ENCODE measurements around the gene TMC1. TPM values are rescaled to one million over a fixed set of nuclear protein-coding genes. Genes with fewer than 3 reads are reported as not detected.

TMC1 gene
- total RNA-seq, 2 donors from 2014 or later = not detected

GRCh38 chr9:72615931-72616330, 94.5 kb downstream of the TMC1 start:
- Mint-ChIP-seq H3K4me1 (no peaks in the 10 kb centered on the region), H3K36me3 (ENCODE audit: low read depth) (peaks cover 2% of the 10 kb centered on the region), H3K27ac (no peak overlapping the region), H3K27me3 (no peaks in the 10 kb centered on the region), H3K4me3 (no peak overlapping the region)
- no peaks in the 10 kb centered on the region for H3K9me3 ChIP-seq (ENCODE audit: control insufficient read depth, low read length, poor library complexity, severe bottlenecking)
- no peak for ATAC-seq
- no peak for DNase-seq

DNA sequence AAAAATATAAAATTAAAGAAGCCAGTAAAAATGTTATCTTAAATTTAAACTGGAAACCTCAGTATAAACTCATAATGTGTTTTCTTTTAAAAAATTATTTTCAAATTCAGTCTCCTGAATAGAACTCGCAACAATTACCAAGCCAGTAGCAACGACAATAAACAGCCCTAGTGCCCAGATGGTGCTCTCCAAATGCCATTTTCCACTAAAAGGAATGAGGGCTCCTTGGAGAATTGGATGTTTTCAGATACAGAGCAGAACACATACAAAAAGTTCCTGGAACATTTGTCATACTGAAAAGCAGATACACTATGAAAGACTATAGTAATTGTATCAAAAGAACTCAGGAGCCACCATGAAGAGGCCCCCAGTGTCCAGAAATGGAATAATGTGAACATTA, 97.4 kb downstream of the TMC1 start:
- ATAC-seq = no peak

GRCh38 chr9:72622186-72622585, 100.8 kb downstream of the TMC1 start:
- no peaks in the 10 kb centered on the region for H3K27me3 Mint-ChIP-seq
- H3K27ac Mint-ChIP-seq = no peak overlapping the region
- H3K4me3 Mint-ChIP-seq = no peak overlapping the region
- ATAC-seq (no peak), DNase-seq (no peak)
- peaks cover 2% of the 10 kb centered on the region for H3K4me1 Mint-ChIP-seq
- no peaks in the 10 kb centered on the region for H3K9me3 ChIP-seq (ENCODE audit: control insufficient read depth, low read length, poor library complexity, severe bottlenecking)
- no peaks in the 10 kb centered on the region for H3K36me3 Mint-ChIP-seq (ENCODE audit: low read depth)

More for the DNA sequence above, 97.4 kb downstream of the TMC1 start:
- Mint-ChIP-seq H3K36me3 (ENCODE audit: low read depth) (no peaks in the 10 kb centered on the region), H3K4me3 (no peak overlapping the region), H3K27me3 (no peaks in the 10 kb centered on the region), H3K27ac (no peak overlapping the region), H3K4me1 (no peaks in the 10 kb centered on the region)
- no peak for DNase-seq
- H3K9me3 ChIP-seq (ENCODE audit: control insufficient read depth, low read length, poor library complexity, severe bottlenecking) = no peaks in the 10 kb centered on the region

GRCh38 chr9:72623156-72623555, 101.7 kb downstream of the TMC1 start:
- H3K9me3 ChIP-seq (ENCODE audit: control insufficient read depth, low read length, poor library complexity, severe bottlenecking) = no peaks in the 10 kb centered on the region
- H3K27me3 Mint-ChIP-seq = no peaks in the 10 kb centered on the region
- no peak overlapping the region for H3K27ac Mint-ChIP-seq
- no peaks in the 10 kb centered on the region for H3K36me3 Mint-ChIP-seq (ENCODE audit: low read depth)
- no peak for ATAC-seq
- peaks cover 2% of the 10 kb centered on the region for H3K4me1 Mint-ChIP-seq
- no peak overlapping the region for H3K4me3 Mint-ChIP-seq
- no peak for DNase-seq

GRCh38 chr9:72627147-72627546, 105.7 kb downstream of the TMC1 start:
- no peaks in the 10 kb centered on the region for H3K9me3 ChIP-seq (ENCODE audit: control insufficient read depth, low read length, poor library complexity, severe bottlenecking)
- Mint-ChIP-seq H3K36me3 (ENCODE audit: low read depth) (no peaks in the 10 kb centered on the region), H3K4me1 (peaks cover 2% of the 10 kb centered on the region), H3K4me3 (no peak overlapping the region), H3K27ac (no peak overlapping the region), H3K27me3 (no peaks in the 10 kb centered on the region)
- DNase-seq (no peak), ATAC-seq (no peak)

GRCh38 chr9:72627956-72628540, 106.6 kb downstream of the TMC1 start:
- Mint-ChIP-seq H3K4me1 (peaks cover 2% of the 10 kb centered on the region), H3K36me3 (ENCODE audit: low read depth) (no peaks in the 10 kb centered on the region), H3K4me3 (no peak overlapping the region)

DNA sequence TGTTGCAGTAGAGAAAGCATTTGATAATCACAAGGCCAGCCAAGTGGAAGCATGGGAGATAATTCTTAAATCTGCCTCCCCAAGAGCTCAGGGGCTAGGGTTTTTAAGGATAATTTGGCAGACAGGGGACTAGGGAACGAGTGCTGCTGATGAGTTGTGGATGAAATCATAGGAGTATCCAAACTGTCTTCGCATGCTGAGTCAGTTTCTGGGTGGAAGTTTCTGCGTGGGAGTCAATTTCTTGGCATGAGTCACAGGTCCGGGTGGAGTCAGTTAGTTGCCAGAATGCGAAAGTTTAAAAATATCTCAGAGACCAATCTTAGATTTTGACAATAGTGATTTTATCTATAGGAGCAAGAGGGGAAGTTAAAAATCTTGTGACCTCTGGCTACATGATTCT, 112.6 kb downstream of the TMC1 start:
- Mint-ChIP-seq H3K27ac (no peak overlapping the region), H3K36me3 (ENCODE audit: low read depth) (no peaks in the 10 kb centered on the region), H3K4me1 (peaks cover 4% of the 10 kb centered on the region), H3K27me3 (no peaks in the 10 kb centered on the region), H3K4me3 (no peak overlapping the region)
- DNase-seq = no peak
- no peaks in the 10 kb centered on the region for H3K9me3 ChIP-seq (ENCODE audit: control insufficient read depth, low read length, poor library complexity, severe bottlenecking)
- no peak for ATAC-seq

More at GRCh38 chr9:72627956-72628540, 106.6 kb downstream of the TMC1 start:
- no peak for ATAC-seq
- no peak for DNase-seq
- Mint-ChIP-seq H3K27ac (no peak overlapping the region), H3K27me3 (no peaks in the 10 kb centered on the region)
- no peaks in the 10 kb centered on the region for H3K9me3 ChIP-seq (ENCODE audit: control insufficient read depth, low read length, poor library complexity, severe bottlenecking)

DNA sequence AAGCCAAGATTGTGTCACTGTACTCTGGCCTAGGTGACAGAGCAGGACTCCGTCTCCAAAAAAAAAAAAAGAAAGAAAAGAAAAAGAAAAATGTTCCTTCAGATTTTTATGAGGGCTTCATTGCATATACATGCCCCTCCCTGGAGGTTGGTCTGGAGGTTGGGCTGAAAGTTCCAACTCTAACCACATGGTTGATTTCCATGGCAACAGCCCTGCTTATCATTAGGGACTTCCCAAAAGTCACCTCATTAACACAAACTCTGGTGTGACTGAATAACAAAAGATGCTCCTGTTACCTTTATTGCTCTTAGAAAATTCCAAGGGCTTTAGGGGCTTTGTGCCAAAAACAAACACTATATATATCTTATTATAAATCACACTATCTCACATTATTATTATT, 113.8 kb downstream of the TMC1 start:
- Mint-ChIP-seq H3K27ac (no peak overlapping the region), H3K4me3 (no peak overlapping the region), H3K4me1 (peaks cover 4% of the 10 kb centered on the region), H3K36me3 (ENCODE audit: low read depth) (no peaks in the 10 kb centered on the region), H3K27me3 (no peaks in the 10 kb centered on the region)
- no peaks in the 10 kb centered on the region for H3K9me3 ChIP-seq (ENCODE audit: control insufficient read depth, low read length, poor library complexity, severe bottlenecking)
- DNase-seq (peak in 1 of 3 donors; percentile 8), ATAC-seq (peak; percentile 91)

DNA sequence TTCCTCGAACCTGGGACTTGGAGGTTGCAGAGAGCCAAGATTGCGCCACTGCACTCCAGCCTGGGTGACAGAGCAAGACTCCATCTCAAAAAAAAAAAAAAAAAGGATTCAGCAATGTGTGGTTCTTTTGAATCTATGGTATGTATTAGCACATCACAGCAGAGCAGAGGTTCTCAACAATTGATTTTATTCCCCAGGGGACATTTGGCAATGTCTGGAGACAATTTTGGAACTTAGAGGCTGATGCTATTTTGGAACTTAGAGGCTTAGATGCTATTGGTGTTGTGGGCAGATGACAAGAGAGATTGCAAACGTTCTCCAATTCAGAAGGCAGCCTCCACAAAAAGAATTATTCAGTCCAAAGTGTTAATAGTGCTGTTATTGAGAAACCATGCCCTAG, 115.2 kb downstream of the TMC1 start:
- no peaks in the 10 kb centered on the region for H3K27me3 Mint-ChIP-seq
- H3K27ac Mint-ChIP-seq = peak overlapping the region; percentile 76
- no peak overlapping the region for H3K4me3 Mint-ChIP-seq
- no peak for DNase-seq
- ATAC-seq = no peak
- H3K36me3 Mint-ChIP-seq (ENCODE audit: low read depth) = no peaks in the 10 kb centered on the region
- H3K4me1 Mint-ChIP-seq = peaks cover 4% of the 10 kb centered on the region
- H3K9me3 ChIP-seq (ENCODE audit: control insufficient read depth, low read length, poor library complexity, severe bottlenecking) = no peaks in the 10 kb centered on the region

GRCh38 chr9:72643651-72644050, 122.2 kb downstream of the TMC1 start:
- Mint-ChIP-seq H3K36me3 (ENCODE audit: low read depth) (no peaks in the 10 kb centered on the region), H3K27me3 (peaks cover 29% of the 10 kb centered on the region), H3K4me1 (no peaks in the 10 kb centered on the region), H3K27ac (no peak overlapping the region), H3K4me3 (no peak overlapping the region)
- DNase-seq (no peak), ATAC-seq (no peak)
- H3K9me3 ChIP-seq (ENCODE audit: control insufficient read depth, low read length, poor library complexity, severe bottlenecking) = no peaks in the 10 kb centered on the region

DNA sequence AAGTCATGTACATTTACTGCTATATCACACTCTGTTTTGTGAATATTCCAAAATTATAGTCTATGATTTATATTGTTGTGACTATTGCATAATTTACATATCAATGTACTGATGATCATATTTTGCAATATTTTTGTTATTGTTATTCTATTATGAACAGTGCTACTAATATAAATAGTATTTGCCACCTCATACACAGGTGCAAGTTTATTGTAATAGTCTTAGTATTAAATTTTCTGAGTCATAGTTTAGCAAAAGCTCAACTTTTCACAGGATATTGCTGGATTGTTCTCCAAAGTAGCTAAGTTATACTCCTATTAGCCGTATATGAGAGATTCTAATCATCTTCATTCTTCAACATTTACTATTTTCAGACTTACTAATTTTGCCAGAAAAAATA, 124.7 kb downstream of the TMC1 start:
- H3K27me3 Mint-ChIP-seq = peaks cover 39% of the 10 kb centered on the region
- DNase-seq = no peak
- no peak overlapping the region for H3K27ac Mint-ChIP-seq
- peaks cover 5% of the 10 kb centered on the region for H3K4me1 Mint-ChIP-seq
- no peaks in the 10 kb centered on the region for H3K9me3 ChIP-seq (ENCODE audit: control insufficient read depth, low read length, poor library complexity, severe bottlenecking)
- ATAC-seq = no peak
- no peak overlapping the region for H3K4me3 Mint-ChIP-seq
- H3K36me3 Mint-ChIP-seq (ENCODE audit: low read depth) = no peaks in the 10 kb centered on the region

DNA sequence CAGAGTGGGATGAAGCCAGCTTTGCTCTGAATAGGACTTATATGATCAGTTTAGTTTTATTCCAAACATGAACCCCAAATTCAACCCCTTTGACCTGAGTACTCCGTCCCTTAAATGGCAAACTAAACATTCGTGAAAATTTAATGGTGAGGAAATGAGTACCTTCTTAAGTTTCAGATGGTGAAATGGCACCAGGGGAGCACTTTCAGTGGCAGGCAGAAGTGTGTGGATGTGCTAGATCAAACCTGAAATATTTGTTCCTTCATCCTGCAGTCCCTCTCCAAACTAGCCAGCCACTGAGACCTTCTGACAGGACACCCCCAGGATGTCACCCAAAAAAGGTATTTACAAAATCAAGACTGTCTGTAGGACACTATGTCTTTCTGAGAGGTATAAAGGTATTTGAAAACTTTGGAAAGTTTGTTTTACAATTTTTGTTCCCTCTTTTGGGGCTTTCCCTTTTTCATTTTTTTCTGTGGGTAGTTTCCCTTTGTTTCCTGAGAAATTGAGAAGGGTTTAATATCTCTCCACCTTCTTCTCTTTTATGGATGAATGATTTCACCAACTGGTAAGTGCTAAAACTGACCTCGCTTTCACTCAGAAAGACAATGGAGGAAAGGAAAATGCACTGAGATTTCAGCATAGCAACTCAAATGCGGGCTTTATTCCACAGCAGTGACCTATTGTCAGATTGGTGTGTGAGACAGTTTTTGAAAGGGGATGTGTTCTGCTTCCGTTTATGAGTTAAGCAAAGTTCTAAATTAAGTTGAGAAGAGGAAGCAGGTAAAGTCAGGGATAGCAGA, 127.1 kb downstream of the TMC1 start:
- Mint-ChIP-seq H3K36me3 (ENCODE audit: low read depth) (no peaks in the 10 kb centered on the region), H3K4me3 (no peak overlapping the region), H3K4me1 (peaks cover 5% of the 10 kb centered on the region), H3K27ac (no peak overlapping the region), H3K27me3 (peaks cover 31% of the 10 kb centered on the region)
- ATAC-seq (no peak), DNase-seq (no peak)
- H3K9me3 ChIP-seq (ENCODE audit: control insufficient read depth, low read length, poor library complexity, severe bottlenecking) = no peaks in the 10 kb centered on the region

- Mint-ChIP-seq H3K27ac (no peak overlapping the region), H3K36me3 (ENCODE audit: low read depth) (no peaks in the 10 kb centered on the region), H3K27me3 (peaks cover 29% of the 10 kb centered on the region), H3K4me1 (peaks cover 5% of the 10 kb centered on the region), H3K4me3 (no peak overlapping the region)
- DNase-seq (no peak), ATAC-seq (no peak)
- no peaks in the 10 kb centered on the region for H3K9me3 ChIP-seq (ENCODE audit: control insufficient read depth, low read length, poor library complexity, severe bottlenecking)
These were observed 127.7 kb downstream of the TMC1 start for GRCh38 chr9:72649127-72649442.

DNA sequence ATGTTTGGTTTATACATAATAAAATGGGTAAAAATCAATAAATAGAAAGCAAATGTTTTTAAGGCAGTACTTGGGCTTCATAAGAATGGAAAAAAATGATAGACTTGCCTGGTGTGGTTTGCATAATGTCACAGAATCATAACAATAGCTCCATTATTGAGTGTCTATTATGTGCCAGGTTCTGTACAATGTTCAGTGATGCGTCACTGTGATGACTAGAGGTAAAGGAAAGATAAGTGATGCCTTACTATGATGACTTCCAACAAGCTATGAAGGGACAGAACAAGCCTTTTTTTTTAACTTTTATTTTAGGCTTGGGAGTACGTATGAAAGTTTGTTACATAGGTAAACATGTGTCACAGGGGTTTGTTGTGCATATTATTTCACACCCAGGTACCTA, 128.8 kb downstream of the TMC1 start:
- H3K9me3 ChIP-seq (ENCODE audit: control insufficient read depth, low read length, poor library complexity, severe bottlenecking) = no peaks in the 10 kb centered on the region
- no peak overlapping the region for H3K4me3 Mint-ChIP-seq
- ATAC-seq = no peak
- H3K27ac Mint-ChIP-seq = no peak overlapping the region
- H3K4me1 Mint-ChIP-seq = peaks cover 5% of the 10 kb centered on the region
- no peak for DNase-seq
- peaks cover 28% of the 10 kb centered on the region for H3K27me3 Mint-ChIP-seq
- no peaks in the 10 kb centered on the region for H3K36me3 Mint-ChIP-seq (ENCODE audit: low read depth)
